Fibroblast of gingiva (primary cell): ENCODE data around the gene LRCH1.
"Not testable (repeated sequence)": the region's sequence is repeated elsewhere in the genome, so short reads cannot be mapped to it uniquely, and the experiment has no call there.

Experiments used
- DNase-seq: peaks from one replicate; pipeline ENCODE4 v3.0.0-alpha.2; 2011; ENCODE audit warnings: low read depth

The LRCH1 gene

DNA sequence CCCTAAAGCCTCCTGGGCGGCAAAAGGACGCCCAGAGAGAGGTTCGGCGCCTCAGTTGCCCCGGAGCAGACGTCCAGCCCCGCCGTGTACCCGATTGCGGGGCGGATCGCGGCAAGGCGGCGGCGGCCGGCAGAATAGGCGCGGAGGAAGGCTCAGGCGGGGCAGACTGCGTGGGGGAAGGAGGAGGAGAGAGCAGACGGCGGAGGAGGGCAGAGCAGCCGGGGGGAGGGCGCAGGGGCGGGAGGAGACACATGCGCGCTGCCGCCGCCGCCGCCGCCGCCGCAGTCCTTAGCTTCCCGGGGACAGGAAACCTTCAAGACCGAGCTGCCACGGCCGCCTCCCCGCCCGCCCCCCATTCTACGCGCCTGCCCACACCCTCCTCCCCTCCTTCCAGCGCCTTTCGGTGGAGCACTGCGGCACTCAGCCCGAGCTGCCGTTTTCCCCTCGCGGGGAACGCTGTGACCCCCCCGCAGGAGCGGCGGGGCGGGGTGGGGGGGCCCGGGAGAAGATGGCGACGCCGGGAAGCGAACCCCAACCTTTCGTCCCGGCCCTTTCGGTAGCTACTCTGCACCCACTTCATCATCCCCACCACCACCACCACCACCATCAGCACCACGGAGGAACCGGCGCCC is at the start of gene LRCH1:
Gene LRCH1 (plus strand): TSS at position 282 of the 632 bp plus-strand sequence. CDS start 227 bp downstream, at position 509.
- peak; percentile 95 for DNase-seq

DNA sequence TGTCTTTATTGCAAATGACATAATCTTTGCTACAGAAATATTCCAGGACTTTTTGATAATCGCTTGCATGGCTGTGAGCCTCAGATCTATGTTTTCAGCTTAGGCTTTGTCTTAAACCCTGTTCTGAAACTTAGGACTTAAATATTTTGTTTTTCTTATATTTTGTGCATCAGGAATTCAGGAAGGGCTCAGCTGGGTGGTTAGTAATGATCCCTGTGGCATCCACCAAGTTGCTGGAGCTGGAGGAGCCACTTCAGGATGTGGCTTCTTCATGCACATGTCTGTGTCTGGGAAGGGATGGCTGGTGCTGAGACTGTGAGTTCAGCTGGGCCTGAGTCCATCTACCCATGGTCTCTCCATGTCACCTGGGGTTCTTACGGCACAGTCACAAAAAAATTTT is 48.9 kb upstream of the LRCH1 start:
- DNase-seq = no peak

DNA sequence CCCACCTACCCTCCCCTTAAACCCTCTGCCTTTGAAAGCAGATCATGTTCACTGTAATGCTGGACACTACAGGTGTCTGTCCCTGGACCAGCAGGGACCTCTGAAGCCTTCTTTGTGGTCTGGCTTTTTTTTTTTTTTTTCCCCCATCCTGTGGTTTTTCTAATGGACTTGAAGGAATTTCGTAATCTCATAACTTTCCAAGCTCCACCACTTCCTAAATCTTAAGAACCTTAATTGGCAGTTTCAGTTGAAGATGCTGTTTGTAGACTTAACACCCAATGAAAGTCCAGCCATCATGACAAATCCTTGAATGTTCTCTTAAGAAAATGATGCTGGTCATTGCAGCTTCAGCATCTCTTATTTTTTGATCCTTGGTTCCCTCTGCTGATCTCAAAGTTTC is 45.0 kb upstream of the LRCH1 start:
- no peak for DNase-seq

DNA sequence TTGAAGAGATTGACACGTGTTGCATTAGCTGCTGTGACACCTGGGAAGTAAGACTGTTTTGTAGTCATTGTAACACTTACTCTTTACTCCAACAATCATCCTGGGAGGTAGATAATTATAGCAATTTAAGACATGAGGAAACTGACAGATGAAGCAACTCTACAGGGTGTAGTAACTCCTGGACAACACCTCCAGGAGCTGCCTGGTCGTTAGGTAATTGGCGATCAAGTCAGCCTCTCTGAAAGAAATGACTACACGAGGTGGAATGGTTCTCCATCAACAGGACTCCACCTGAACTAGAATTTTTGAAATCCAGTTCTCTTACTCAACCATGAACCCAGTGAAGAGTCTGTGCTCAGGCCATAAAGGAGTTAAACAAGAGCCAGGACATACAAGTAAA is 43.0 kb upstream of the LRCH1 start:
- DNase-seq = no peak

DNA sequence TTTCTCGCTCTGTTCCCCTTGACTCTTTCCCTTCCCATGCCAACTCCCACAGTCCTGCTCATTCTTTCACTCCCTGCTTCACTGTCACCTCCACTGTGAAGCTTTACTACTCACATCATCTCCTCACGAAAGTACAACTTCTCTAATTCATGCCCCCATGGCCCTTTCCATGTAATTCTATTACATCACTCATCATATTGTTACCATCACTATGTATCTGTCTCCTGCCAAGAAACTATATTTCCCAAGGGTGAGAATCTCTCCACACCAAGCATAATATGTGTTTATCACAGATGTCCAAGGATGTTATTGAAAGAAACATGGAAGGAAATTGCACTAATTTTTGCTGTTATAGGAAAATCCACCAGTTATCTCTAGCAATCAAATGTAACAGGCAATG is 37.2 kb upstream of the LRCH1 start:
- DNase-seq = peak; percentile 21

DNA sequence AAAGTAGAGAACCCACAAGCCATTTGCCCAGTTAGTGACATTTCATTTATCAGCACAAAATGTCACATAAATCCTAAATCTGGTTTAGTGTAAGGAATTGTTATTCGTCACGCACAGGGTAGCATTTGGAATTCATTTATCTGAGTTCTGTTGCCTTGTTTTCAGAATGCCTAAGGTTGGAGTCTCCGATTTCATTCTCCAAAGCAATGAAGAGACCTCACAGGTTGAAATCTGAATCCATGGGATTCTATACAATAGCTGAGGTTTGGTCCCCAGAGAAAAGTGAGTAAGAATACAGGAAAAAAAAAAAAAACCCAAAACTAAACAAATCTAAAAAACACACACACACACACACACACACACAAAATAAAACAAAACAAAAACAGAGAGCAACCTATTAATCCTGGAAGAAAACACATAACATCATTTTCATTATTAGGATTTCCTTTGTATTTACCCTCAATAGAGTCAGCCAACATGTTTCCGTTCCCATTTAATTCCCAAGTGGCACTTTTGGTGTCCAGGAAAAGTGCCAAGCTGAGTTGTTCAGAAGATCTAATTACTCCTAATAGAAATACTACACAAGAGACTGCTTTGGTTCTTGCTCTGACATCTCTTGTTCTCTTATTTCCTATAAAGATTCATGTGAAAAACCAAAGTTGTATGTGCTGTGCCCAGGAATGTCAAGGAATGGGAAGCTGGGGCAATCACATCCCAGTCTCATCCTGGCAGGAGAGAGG is 36.2 kb upstream of the LRCH1 start:
- DNase-seq = peak; percentile 88

GRCh38 chr13:46517748-46518147 is 35.2 kb upstream of the LRCH1 start:
- DNase-seq = not testable (repeated sequence)

DNA sequence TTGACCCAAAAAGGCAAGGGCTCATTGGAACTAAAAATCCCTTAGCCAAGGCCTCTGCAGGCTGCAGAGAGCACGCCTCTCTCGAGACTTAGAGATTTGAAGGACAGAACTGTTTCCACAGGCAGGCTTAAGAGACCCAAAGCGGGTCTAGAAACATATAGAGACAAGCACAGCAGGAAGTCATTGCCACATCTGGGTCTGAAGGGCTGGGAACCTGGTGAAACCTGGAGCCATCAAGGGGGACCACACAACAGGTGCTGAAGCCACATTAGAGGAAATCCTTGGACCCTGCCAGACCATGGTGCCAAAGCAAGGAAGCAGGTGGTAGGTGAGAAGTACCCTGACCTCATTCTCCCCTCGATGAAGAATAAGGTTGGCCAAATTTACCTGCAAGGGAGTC is 33.8 kb upstream of the LRCH1 start:
- DNase-seq = no peak

GRCh38 chr13:46520166-46520565 is 32.8 kb upstream of the LRCH1 start:
- no peak for DNase-seq

DNA sequence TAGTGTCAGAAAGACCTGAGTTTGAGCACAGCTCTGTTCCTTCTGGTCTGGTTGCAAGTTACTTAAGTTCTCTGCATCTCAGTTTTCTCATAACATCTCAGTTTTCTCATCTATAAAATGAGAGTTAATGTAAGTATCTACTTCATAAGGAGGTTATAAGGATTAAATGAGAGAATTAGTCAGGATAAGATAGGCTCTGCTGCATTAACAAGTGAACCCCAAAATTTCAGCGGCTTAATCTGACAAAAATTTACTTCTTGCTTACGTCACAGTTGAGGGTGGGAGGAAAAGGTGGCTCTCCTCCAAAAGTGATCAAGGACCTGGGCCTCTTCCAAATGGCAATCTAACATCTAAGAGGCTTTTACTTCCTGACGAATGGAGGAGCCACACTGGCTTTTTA is 31.5 kb upstream of the LRCH1 start:
- no peak for DNase-seq

GRCh38 chr13:46521921-46522747 is 30.8 kb upstream of the LRCH1 start:
- no peak for DNase-seq

DNA sequence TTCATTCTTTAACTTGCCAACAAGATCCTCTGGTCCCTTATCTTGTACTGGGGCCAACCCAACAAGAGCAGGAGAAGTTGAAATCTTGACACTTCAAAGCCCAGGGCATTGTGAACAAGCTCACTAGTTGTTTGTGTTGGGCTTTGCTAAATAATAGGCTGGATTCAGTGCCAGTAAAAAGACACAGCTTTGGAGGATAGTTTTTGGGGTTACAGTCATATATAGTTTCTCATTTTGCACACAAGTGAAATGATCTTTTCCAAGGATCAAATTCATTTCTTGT is 30.3 kb upstream of the LRCH1 start:
- no peak for DNase-seq

GRCh38 chr13:46523972-46524752 is 28.8 kb upstream of the LRCH1 start:
- DNase-seq = peak; percentile 61

GRCh38 chr13:46526100-46526735 is 26.8 kb upstream of the LRCH1 start:
- DNase-seq = no peak

GRCh38 chr13:46526740-46527139 is 26.2 kb upstream of the LRCH1 start:
- no peak for DNase-seq

- no peak for DNase-seq
Observed at GRCh38 chr13:46527237-46527636, 25.7 kb upstream of the LRCH1 start.

GRCh38 chr13:46529216-46529919 is 23.6 kb upstream of the LRCH1 start:
- no peak for DNase-seq

DNA sequence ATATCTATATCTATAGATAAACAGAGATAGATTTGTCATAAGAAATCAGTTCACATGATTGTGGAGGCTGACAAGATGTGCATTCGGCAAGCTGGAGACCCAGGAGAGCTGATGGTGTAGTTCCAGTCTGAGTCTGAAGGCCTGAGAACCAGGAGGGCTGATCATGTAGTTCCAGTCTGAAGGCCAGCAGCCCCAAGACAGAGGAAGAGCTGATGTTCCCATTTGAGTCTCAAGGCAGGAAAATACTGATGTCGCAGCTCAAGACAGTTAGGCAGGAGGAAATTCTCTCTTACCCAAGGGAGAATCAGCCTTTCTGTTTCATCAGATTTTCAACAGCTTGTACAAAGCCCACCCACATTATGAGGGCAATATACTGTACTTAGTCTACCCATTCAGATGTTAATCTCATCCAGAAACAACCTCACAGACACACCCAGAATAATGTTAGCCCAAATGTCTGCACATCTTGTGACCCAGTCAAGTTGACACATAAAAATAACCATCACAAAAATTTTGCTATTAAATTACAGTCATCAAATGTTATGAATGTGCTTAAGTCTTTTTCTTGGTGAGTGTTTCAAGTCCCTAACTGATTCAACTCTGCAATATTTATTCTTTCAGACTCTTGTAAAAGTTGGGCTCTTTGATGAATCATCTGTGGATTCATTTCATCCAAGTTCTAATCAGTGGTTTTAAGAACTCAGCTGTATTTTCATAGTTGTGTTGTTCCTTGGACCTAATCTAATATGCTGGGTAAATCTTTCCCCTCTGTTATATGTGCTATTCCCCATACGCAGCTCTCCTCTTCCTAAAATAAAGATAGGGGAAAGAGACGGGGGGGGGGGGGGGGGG is 22.7 kb upstream of the LRCH1 start:
- DNase-seq = peak; percentile 52

DNA sequence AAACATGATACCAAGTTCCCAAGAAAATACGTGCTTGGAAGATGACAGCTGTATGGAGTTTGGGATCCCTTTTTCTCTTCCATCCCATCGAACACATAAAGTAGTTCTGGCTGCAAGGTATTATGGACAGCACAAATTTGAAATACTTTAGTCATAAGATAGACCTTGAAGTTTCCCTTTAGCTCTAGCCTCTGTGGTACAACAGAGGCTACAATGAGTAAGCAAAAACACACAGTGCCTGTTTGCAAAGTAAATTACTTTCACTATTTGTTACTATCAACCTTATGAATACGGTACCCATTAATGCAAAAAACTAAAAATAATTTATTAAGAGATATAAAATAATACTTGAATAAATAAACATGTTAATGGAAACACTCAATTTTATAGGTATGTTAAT is 21.0 kb upstream of the LRCH1 start:
- no peak for DNase-seq

GRCh38 chr13:46535002-46535401 is 18.0 kb upstream of the LRCH1 start:
- DNase-seq = no peak
